ENCODE data around the gene TANGO6.
"Not testable (repeated sequence)": the region's sequence is repeated elsewhere in the genome, so short reads cannot be mapped to it uniquely, and the experiment has no call there.

The TANGO6 gene

DNA sequence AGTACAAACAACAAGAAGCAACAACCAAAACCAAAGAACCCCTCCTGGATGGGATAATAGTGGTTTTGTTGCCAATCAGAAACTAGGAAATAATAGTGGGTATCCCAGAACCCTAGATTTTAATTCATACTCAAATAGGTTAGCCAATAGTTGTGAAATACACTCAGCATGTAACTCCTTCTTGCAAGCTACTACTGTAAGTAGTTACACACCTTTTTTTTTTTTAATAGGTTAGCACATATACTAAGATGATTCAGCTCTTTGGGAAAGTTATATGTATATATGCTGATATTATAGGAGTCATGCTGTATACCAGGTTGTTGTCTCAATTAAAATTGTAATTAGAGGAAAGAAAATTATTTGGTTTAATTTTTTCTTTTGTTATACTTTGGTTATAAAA is 169.6 kb downstream of the TANGO6 start:
- no peak for DNase-seq (ENCODE audit: low read depth in 2 of 2)

DNA sequence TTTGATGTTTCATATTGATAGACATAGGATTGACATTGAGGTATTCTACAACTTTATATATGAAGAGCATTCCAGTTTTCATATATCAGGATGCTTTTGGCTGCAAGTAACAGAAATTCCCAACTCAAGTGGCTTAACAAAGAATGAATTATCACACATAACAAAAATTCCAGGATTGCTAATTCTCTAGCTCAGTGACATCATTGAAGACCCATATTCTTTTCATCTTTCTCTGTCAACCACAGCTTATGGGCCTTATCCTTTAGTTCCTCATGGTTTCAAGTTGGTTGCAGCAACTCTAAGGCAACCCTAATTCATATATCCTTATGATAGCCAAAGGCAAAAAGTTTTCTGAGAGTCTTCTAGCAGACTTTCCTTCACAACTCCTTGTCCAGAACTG is 170.7 kb downstream of the TANGO6 start:
- DNase-seq (ENCODE audit: low read depth in 2 of 2): no peak

DNA sequence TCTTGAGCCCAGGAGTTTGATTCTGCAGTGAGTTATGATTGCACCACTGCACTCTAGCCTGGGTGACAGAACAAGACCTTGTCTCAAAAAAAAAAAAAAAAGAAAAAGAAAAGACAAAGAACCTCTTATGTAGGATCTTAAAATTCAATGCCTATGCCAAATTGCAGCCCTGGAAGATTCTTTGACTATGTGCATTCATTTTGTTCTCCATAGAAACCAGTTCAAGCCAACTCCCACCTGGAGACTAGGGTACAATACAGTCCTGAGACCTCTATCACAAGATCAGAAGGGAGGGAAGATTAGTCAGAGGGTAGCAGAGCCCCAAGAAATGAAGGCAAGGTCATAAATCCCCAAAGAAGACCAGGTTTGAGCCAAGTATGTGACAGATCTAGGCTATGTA is 171.5 kb downstream of the TANGO6 start:
- DNase-seq (ENCODE audit: low read depth in 2 of 2): no peak

DNA sequence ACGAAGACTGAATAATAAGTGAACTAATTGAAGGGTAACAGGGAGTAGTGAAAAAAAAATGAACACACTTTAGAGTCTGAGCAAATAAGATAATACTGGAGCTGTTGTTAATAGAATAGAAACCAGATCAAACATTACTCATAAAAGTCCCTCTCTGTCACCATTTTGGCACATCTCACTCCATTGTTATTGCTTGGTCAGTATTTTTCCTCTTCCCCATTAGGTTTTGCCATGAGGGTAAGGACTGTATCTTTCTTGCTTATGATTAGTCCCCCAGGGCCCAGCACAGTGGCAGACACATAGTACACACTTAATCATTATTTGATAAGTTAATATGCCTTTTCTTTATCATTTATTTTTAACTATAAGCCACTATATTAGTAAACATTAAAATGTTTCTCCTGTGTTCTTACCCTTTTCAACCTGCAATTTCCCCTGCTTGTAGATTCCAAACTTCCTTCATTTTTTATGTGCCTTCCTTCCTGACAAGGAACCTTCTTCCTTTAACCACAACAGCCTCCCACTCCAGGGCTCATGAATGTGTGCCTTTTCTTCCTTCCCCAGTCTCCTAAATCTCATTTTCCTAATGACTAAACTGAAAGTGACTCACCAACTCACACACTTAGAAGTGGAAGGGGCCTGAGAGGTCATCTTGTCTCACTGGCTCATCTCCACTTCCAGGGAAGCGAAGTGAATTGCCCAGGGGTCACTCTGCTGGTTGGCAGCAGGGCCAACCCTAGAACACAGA is 173.9 kb downstream of the TANGO6 start:
- no peak for DNase-seq (ENCODE audit: low read depth in 2 of 2)

DNA sequence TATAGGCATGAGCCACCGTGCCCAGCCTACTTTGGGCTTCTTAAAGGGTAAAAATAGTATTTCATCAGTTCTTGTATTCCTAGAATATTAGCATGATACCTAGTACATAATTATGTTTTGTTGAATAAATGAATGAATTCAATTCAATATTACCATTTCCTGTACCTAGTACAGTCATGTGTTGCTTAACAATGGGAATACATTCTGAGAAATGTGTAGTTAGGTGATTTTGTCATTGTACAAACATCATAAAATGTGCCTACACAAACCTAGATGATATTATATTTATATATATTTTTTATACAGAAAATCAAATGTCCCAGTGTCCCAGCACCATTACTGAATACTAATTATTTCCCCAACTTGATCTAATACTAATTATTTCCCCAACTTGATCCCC is 176.5 kb downstream of the TANGO6 start:
- DNase-seq (ENCODE audit: low read depth in 2 of 2): no peak

GRCh38 chr16:69029121-69029520 is 185.8 kb downstream of the TANGO6 start:
- DNase-seq (ENCODE audit: low read depth in 2 of 2): no peak

- DNase-seq (ENCODE audit: low read depth in 2 of 2): no peak
These were observed 188.6 kb downstream of the TANGO6 start for GRCh38 chr16:69031877-69032301.

GRCh38 chr16:69033151-69033949 is 190.0 kb downstream of the TANGO6 start:
- DNase-seq (ENCODE audit: low read depth in 2 of 2): no peak

DNA sequence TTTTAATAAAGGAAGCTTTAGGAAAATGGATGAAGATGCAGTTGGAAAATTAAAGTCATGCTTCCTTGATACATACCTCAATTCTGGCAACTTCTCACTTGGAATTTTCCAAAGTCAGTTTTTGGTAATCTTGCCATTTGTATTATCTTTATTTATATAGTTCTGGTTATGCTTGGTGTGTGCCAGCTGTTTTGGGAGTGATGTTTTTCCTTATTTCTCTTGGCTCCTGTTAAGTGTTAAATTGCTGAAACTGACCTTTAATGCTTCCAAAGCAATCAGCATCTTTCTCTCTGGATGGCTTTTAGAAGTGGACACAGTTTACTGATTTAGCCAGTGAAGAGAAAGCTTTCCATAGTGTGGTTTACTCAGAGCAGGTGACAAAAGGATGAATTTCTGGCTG is 192.0 kb downstream of the TANGO6 start:
- DNase-seq (ENCODE audit: low read depth in 2 of 2): no peak

DNA sequence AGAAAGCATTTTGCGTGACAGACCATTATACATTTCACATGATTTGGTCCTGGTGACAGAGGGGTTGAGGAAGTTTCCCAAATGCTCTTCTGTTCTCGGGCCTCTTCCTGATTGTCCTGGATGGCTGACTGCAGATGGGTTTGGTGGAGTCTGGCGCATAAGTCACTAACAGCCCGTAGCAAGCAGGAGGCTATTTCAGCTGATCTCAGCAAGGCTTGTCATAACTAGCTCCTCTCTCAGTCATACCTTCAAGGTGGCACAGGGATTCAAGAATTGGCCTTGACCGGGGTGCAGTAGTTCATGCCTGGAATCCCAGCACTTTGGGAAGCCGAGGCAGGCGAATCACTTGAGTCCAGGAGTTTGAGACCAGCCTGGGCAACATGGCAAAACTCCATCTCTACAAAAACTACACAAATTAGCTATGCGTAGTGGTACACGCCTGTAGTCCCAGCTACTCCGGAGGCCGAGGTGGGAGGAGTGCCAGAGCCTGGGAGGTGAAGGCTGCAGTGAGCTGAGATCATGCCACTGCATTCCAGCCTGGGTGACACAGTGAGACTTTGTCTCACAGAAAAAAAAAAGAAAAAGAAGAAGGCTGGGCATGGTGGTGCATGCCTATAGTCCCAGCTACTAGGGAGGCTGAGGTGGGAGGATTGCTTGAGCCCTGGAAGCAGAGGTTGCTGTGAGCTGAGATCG is 193.2 kb downstream of the TANGO6 start:
- no peak for DNase-seq (ENCODE audit: low read depth in 2 of 2)

DNA sequence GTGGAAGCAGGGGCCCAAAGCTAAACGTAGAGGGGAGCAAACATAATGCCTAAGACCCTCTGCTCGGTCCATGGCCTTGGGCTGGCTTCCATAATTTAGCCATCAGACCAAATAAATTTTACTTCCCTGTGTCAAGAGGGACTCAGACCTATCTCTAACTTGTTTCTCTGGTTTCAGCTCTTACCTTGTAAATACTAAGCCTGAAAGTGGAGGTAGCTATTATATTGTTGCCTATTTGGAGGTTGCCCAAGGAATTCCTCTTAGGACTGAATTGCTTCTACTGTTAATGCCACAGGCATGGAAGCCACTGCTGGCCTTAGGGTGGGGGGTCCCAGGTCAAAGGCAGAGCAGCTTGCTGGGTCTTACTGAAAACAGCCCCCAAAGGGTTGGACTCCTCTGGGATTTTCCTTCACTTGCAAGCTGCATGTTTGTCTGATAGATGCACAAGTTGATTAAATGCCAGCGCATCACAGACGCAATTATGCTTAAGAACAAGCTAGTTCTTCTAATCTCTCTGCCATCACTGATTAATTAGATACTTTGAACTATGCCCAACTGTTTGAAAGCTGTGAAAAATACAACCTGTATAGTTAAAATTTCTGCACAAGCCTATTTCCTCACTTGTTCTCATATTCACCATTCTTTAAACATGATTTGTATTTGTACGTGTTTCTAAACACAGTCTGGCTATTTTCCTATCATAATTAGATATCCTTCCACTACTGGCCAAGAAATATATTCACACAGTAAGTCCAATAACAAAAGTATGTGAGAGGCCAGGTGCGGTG is 194.2 kb downstream of the TANGO6 start:
- DNase-seq (ENCODE audit: low read depth in 2 of 2): no peak

GRCh38 chr16:69039333-69039941 is 196.1 kb downstream of the TANGO6 start:
- no peak for DNase-seq (ENCODE audit: low read depth in 2 of 2)

GRCh38 chr16:69040144-69040909 is 197.0 kb downstream of the TANGO6 start:
- no peak for DNase-seq (ENCODE audit: low read depth in 2 of 2)

DNA sequence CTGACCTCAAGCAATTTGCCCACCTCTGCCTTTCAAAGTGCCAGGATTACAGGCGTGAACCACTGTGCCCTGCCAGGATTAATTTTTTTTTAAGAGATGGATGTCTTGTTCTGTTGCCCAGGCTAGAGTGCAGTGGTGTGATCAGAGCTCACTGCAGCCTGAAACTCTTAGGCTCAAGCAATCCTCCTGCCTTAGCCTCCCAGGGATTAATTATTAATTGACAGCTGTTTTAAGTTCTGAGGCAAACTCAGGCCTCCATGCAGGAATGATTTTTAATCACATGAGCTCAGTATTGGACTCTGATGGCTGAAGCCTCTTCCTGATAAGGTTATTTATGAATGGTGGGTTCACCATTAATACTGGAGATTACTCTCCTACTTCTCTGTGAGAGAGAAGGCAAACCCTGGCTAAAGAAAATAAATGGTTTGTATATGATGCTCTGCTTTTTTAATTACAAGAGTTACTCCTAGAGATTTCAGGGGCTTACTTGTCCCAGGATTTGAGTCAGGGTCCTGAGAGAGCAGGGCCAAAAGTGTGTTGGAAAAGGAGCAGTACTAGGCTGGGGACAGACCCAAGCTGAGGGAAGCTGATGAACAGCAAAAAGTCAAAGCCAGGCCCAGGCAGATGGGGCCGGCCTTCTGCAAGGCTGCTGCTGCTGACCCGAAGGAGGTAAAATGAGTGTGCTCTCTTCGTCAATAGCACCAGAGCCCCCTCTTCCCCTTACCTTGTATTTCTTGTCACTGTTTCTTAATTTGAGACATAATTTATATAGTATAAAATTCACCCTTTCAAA is 205.2 kb downstream of the TANGO6 start:
- DNase-seq (ENCODE audit: low read depth in 2 of 2): no peak

DNA sequence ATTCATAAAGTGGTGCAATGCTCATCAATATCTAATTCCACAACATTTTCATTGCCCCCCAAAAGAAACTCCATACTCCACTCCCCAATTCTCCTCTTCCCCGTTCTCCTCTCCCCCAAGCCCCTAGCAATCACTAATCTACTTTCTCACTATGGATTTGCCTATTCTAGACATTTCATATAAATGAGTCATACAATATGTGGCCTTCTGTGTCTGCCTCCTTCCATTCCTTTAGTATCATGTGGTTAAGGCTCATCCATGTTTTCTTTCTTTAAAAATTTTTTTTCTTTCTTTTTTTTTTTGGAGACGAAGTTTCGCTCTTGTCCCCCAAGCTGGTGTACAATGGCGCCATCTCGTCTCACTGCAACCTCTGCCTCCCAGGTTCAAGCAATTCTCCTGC is 205.8 kb downstream of the TANGO6 start:
- DNase-seq (ENCODE audit: low read depth in 2 of 2): no peak

GRCh38 chr16:69049603-69050375 is 206.5 kb downstream of the TANGO6 start:
- DNase-seq (ENCODE audit: low read depth in 2 of 2): no peak

- not testable (repeated sequence) for DNase-seq (ENCODE audit: low read depth in 2 of 2)
These were observed 208.1 kb downstream of the TANGO6 start for GRCh38 chr16:69051517-69051830.

GRCh38 chr16:69055008-69055407 is 211.7 kb downstream of the TANGO6 start:
- no peak for DNase-seq (ENCODE audit: low read depth in 2 of 2)

DNA sequence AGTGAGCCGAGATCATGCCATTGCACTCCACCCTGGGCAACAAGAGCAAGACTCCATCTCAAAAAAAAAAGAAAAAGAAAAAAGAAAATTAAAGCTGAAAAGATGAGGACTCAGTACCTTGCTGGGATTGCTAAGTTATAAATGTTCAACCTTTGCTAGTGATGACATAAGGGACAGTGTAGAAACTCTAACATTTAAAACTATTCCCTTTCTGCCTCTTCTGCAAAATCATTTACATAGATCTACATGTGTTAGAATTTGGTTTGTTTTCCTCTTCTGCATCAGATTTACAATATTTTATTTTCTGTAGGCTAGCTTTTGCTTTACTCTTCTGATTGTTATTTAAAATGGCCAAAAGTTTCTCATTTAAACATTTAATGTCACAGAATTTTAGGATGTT is 212.6 kb downstream of the TANGO6 start:
- DNase-seq (ENCODE audit: low read depth in 2 of 2): no peak
